IPS-18a (cell line): ENCODE data around the gene SLC35D1.

Experiments used
- H3K27ac ChIP-seq: one replicate; pipeline ENCODE4 v1.5.1; 2013; ENCODE audit warnings: low read length
- H3K27me3 ChIP-seq: one replicate; pipeline ENCODE4 v1.6.1; 2013; ENCODE audit warnings: mild to moderate bottlenecking, low read length; ENCODE audit not compliant: control insufficient read depth, insufficient read depth
- H3K36me3 ChIP-seq: one replicate; pipeline ENCODE4 v1.6.1; 2013; ENCODE audit warnings: low read depth, low read length; ENCODE audit not compliant: control insufficient read depth
- H3K4me1 ChIP-seq: one replicate; pipeline ENCODE4 v1.6.1; 2013; ENCODE audit warnings: low read depth, low read length; ENCODE audit not compliant: control insufficient read depth
- H3K4me3 ChIP-seq: one replicate; pipeline ENCODE4 v1.5.1; 2013; ENCODE audit warnings: low read length
- H3K9ac ChIP-seq: one replicate; pipeline ENCODE4 v1.6.1; 2013; ENCODE audit warnings: mild to moderate bottlenecking, low read length, moderate library complexity
- H3K9me3 ChIP-seq: one replicate; pipeline ENCODE4 v1.6.1; 2013; ENCODE audit warnings: low read depth, low read length; ENCODE audit not compliant: control insufficient read depth

SLC35D1 gene

DNA sequence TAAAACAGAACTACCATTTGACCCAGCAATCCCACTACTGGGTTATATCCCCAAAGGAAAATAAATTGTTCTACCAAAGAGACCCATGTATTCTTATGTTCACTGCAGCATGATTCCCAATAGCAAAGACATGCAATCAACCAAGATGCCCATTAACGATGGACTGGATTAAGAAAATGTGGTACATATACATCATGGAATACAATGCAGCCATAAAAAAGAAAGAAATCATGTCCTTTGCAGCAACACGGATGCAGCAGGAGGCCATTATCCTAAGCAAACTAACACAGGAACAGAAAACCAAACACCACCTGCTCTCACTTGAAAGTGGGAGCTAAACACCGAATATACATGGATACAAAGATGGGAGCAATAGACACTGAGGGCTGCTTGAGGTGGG is 44.2 kb downstream of the SLC35D1 start:
- H3K27me3 ChIP-seq, result no peaks in the 10 kb centered on the region
- no peaks in the 10 kb centered on the region for H3K4me1 ChIP-seq
- no peak overlapping the region for H3K27ac ChIP-seq
- H3K36me3 ChIP-seq, result no peaks in the 10 kb centered on the region
- H3K9ac ChIP-seq, result no peak overlapping the region
- no peak overlapping the region for H3K4me3 ChIP-seq
- H3K9me3 ChIP-seq, result no peaks in the 10 kb centered on the region

DNA sequence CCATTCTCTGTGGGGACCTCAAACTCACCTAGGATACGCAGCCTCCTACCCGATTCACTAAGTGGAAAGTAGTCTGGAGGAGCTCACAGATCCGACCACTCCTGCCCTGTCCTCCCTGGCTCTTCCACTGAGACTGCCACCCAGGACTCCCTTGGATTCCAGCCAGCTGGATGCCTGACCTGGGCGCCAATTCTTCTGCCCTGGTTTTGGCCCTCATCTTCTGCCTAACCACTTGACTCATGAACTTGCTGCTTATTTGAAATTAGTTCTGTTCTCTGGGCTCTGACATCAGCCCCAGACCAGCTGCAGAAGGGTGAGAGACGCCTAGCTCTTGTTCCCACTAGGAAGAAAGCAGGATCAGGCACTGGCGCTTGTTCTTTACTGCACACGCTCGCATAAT is 48.9 kb downstream of the SLC35D1 start:
- Histone ChIP-seq H3K27me3 (no peaks in the 10 kb centered on the region), H3K36me3 (no peaks in the 10 kb centered on the region), H3K4me1 (no peaks in the 10 kb centered on the region), H3K27ac (no peak overlapping the region), H3K4me3 (no peak overlapping the region), H3K9me3 (no peaks in the 10 kb centered on the region), H3K9ac (no peak overlapping the region)

DNA sequence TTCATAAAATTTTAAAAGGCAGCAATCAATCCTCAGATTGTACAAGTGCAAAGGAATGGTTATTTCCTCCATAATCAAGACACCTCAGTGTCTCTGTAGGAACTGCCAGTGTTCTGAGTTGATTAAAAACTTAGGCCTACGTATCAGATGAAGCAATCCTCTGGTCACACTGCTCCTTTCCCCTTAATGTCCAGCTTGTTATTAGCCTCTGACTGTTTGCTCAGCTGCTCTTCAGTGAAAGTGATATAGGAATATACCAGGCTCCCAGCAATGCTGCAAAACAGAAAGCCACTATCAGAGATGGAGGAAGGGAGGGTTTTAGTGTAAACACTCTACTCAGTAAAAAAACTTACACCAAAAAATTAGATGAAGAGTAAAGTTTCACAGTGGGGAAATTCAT is 49.8 kb downstream of the SLC35D1 start:
- H3K4me1 ChIP-seq, result no peaks in the 10 kb centered on the region
- H3K36me3 ChIP-seq, result no peaks in the 10 kb centered on the region
- no peak overlapping the region for H3K27ac ChIP-seq
- H3K9me3 ChIP-seq, result no peaks in the 10 kb centered on the region
- H3K4me3 ChIP-seq, result no peak overlapping the region
- H3K27me3 ChIP-seq, result no peaks in the 10 kb centered on the region
- no peak overlapping the region for H3K9ac ChIP-seq

DNA sequence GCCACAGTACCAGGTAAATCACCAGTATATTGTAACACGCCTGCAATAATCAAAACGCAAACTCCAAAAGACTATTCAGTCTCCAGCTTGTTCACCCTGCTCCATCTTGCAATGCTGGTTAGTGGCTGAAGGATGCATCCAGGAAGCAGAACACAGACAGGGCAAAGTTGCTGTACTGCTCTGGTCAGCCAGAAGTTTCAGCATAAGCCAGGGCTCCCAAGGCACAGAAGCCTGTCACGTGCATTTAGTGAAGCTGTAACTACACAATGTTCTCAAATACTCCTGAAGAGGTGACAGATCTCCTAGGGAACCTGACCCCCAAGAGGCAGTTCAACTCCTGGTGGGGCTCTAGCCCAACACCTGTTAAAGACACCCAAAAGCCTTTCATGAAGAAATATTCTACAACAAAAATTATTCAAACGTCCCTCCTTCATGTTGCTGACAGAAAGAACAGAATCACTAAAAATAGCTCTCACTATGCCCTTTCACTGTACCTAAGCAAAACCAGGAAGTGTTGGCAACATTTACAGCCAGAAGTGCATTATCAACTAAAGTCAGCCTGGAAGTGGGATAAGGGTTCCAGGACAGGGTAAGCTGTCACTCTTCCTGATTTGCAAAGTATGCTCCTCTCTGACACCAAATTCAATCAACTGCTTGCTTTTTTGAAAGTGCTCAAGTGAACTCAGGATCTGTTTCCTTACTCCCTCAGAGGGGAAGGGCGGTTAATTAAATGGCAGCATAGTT is 52.1 kb downstream of the SLC35D1 start:
- Histone ChIP-seq H3K9ac (no peak overlapping the region), H3K4me3 (no peak overlapping the region), H3K36me3 (no peaks in the 10 kb centered on the region), H3K4me1 (no peaks in the 10 kb centered on the region), H3K9me3 (no peaks in the 10 kb centered on the region), H3K27ac (no peak overlapping the region), H3K27me3 (no peaks in the 10 kb centered on the region)

DNA sequence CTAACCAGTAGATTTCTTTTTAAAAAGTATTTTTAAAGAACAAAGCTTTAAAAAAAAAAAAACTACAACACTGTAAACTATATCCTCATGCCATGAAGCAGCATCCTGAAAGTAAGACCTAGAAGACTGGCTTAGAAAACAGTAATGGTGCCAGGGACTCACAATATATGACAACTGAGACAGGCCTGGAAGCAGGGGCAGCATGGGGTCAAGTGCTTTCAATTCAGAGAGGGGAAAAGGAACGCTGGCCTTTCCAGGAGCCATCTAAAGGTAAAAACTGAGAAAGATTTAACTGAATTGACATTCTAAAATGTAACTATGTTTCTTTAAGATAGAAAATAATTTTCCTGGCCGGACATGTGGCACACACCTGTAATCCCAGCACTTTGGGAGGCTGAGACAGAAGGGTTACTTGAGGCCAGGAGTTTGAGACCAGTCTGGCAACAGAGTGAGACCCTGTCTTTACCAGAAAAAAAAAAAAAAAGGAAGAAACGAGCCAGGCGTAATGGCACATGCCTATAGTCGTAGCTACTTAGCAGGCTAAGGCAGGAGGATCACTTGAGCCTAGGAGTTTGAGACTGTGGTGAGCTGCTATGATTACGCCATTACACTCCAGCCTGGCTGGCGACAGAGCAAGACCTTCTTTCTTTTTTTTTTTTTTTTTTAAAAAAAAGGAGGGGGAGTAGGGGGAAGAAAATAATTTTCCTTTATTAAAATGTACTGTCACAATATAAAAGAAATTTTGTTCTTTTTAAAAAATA is 54.1 kb downstream of the SLC35D1 start:
- Histone ChIP-seq H3K27ac (no peak overlapping the region), H3K27me3 (no peaks in the 10 kb centered on the region), H3K4me1 (no peaks in the 10 kb centered on the region), H3K4me3 (no peak overlapping the region), H3K9ac (no peak overlapping the region), H3K36me3 (no peaks in the 10 kb centered on the region), H3K9me3 (no peaks in the 10 kb centered on the region)

DNA sequence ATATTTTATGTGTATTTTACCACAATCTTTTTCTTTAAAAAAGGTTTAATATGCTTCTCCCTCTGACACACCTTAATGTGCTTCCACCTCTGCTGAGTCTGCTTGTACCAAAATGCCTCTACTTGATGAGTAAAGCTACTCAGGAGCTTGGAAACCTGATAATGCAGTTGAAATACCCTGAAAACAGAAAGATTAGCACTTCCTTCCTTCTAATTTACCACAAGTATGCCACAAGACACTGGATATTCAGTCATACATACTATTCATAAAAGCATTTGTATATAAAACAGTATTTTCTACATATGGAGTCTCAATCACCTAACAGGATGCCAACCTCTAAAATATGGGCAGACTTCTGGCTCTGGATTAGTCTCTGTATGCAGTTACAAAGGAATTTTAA is 55.0 kb downstream of the SLC35D1 start:
- Histone ChIP-seq H3K27ac (no peak overlapping the region), H3K9ac (no peak overlapping the region), H3K4me3 (no peak overlapping the region), H3K4me1 (no peaks in the 10 kb centered on the region), H3K9me3 (no peaks in the 10 kb centered on the region), H3K36me3 (no peaks in the 10 kb centered on the region), H3K27me3 (no peaks in the 10 kb centered on the region)

DNA sequence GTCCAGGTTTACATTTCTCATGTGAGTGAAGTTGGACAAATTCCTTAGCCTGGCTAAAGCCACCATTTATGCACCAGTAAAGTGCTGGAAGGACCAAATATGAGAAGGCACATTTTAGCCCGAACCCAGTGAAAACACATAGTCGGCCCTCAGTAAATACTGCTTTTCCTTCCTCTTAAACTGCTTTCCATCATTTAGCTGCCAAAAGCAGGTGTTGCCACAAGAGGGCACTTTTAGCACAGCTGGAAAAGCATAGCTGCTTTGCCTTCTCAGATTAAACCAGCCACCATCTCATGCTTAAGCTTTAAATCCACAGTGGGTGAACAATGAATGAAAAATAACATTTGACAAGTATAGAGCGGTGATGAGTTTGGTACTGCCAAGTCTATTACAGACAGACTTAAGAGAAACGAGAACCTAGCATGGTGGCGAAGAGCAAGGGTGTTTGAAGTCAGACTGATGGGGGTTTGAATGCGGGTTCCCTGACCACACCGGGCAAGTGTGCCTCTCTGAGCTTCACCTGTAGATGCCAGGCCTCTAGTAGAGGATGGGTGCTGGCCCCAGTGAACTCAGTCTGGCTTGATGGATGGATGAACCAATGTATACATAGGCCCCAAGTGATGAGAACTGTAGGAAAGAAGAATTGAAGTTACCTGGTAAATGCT is 57.8 kb downstream of the SLC35D1 start:
- Histone ChIP-seq H3K36me3 (no peaks in the 10 kb centered on the region), H3K27me3 (no peaks in the 10 kb centered on the region), H3K9ac (no peak overlapping the region), H3K27ac (no peak overlapping the region), H3K4me1 (no peaks in the 10 kb centered on the region), H3K4me3 (no peak overlapping the region), H3K9me3 (no peaks in the 10 kb centered on the region)

DNA sequence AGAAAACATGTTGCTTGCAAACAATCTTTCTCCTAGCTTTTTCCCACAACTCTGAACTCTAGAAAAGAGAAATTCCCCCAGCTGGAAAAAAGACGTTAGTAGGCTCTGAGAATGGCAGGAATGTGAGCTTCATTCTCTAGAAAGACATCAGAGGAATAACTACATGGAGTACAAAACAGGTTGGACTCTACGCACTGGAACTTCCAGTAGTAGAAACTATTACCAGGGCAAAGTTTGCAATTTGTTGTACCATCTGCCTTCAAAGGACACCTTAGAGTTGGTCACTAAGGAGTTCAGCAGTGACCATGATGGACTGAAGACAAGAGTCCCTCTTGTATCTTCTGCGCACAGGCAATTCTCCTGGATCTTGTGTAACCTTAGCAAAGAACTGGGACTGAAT is 60.9 kb downstream of the SLC35D1 start:
- Histone ChIP-seq H3K9me3 (no peaks in the 10 kb centered on the region), H3K9ac (no peak overlapping the region), H3K36me3 (no peaks in the 10 kb centered on the region), H3K4me3 (no peak overlapping the region), H3K27me3 (no peaks in the 10 kb centered on the region), H3K4me1 (no peaks in the 10 kb centered on the region), H3K27ac (no peak overlapping the region)

DNA sequence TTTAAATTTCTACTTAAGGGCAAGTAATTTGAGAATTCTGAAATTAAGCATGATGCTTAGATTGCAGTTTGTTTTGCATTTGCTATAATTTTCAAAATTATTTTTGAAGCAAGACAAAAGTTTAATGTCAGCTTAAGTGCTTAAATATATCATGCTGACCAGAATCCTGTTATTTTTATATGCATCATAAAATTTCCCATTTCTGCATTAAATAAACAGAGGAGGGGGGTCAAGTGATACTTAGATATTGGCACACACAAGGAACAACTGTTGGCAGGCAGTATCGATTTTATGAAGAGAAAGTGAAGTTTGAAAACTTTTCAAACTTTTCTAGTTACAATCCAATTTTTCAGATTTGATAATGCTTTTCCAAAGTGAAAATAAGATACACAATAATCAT is 68.1 kb downstream of the SLC35D1 start:
- no peaks in the 10 kb centered on the region for H3K4me1 ChIP-seq
- H3K4me3 ChIP-seq, result no peak overlapping the region
- no peaks in the 10 kb centered on the region for H3K27me3 ChIP-seq
- H3K9ac ChIP-seq, result no peak overlapping the region
- no peaks in the 10 kb centered on the region for H3K9me3 ChIP-seq
- no peak overlapping the region for H3K27ac ChIP-seq
- H3K36me3 ChIP-seq, result peaks cover 54% of the 10 kb centered on the region

DNA sequence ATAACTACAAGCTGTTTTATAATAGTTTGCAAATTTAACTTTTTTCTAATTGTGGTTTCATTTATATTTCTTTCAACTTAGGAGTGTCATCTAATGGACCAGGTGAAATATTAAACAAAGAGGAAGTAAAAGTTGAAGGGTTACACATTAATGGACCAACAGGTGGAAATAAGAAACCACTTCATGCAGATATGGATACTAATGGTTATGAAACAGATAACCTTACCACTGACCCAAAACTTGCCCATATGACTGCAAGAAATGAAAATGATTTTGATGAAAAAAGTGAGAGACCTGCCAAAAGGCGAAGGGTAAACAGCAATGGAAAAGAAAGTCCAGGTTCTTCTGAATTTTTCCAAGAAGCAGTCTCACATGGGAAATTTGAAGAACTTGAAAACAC is 69.5 kb downstream of the SLC35D1 start:
- Histone ChIP-seq H3K9ac (no peak overlapping the region), H3K4me3 (no peak overlapping the region), H3K4me1 (no peaks in the 10 kb centered on the region), H3K36me3 (peaks cover 65% of the 10 kb centered on the region), H3K27me3 (no peaks in the 10 kb centered on the region), H3K9me3 (no peaks in the 10 kb centered on the region), H3K27ac (no peak overlapping the region)

DNA sequence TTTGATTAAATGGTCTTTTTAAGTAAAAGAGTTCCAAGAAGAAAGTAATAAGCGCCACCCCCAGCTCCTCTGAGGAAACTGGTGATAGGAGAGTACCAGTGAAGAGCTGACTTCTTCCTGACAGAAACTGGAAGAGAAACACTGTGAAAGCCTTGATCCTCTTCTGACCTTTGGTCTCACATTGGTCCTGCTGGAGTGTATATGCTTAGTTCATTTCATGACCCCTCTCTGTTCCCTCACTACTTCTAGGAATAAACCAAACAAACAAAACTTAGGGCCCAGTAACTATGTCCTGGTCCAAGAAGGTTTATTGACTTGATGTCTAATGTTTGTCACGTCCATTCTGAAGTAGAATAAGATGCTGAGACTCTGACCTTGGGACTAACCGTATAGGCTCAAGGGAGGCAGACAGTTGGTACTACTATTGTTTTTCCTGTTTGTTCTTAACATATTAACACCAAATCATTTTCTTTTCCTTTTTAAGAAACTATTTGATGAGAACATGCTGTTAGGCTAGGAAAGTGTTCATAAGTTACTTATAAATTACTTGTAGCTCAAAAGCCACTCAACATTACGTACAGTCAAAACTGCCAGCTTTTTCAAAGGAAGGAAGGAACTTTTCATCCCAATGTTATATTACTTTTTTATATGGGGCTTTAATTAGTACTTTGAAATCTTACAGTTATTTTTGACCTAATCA is 71.2 kb downstream of the SLC35D1 start:
- no peaks in the 10 kb centered on the region for H3K9me3 ChIP-seq
- H3K9ac ChIP-seq, result no peak overlapping the region
- peaks cover 72% of the 10 kb centered on the region for H3K36me3 ChIP-seq
- no peaks in the 10 kb centered on the region for H3K4me1 ChIP-seq
- H3K27ac ChIP-seq, result no peak overlapping the region
- no peak overlapping the region for H3K4me3 ChIP-seq
- H3K27me3 ChIP-seq, result no peaks in the 10 kb centered on the region
